SU-DHL-6 (cell line): ENCODE results near the gene ANO2.

ENCODE experiments used
- H2AFZ ChIP-seq: fragments of 200-600 bp; sonication (generic); 2 replicates; pipeline ENCODE4 v1.6.1; 2014; ENCODE audit warnings: low read depth, mild to moderate bottlenecking, moderate library complexity, mixed read lengths, antibody characterized with exemption, low read length; ENCODE audit not compliant: severe bottlenecking
- H3F3A ChIP-seq: fragments of 200-600 bp; shearing (Covaris generic); 2 replicates; pipeline ENCODE4 v1.6.0; 2016; ENCODE audit warnings: antibody characterized with exemption, mild to moderate bottlenecking; ENCODE audit not compliant: insufficient read depth
- H3K27ac ChIP-seq: fragments of 200-600 bp; sonication (generic); 2 replicates; pipeline ENCODE4 v1.5.1; 2016; ENCODE audit warnings: low read depth, mild to moderate bottlenecking, low read length, moderate library complexity, mixed read lengths
- H3K27me3 ChIP-seq: fragments of 200-600 bp; sonication (generic), shearing (Covaris generic); 2 replicates; pipeline ENCODE4 v1.6.0; 2014; ENCODE audit warnings: mild to moderate bottlenecking, low read length
- H3K36me3 ChIP-seq: fragments of 200-600 bp; sonication (generic); 2 replicates; pipeline ENCODE4 v1.6.1; 2014; ENCODE audit warnings: mild to moderate bottlenecking, low read length, mixed read lengths
- H3K4me2 ChIP-seq: fragments of 300-600, 200-600 bp; shearing (Covaris generic), sonication (generic); 2 replicates; pipeline ENCODE4 v1.6.0; 2014; ENCODE audit warnings: low read length, low read depth, mild to moderate bottlenecking; ENCODE audit not compliant: poor library complexity, severe bottlenecking
- H3K4me3 ChIP-seq: fragments of 200-600 bp; sonication (generic); 2 replicates; pipeline ENCODE4 v1.5.1; 2014; ENCODE audit warnings: antibody characterized with exemption, low read length, mild to moderate bottlenecking, mixed read lengths; ENCODE audit not compliant: insufficient read depth, poor library complexity, severe bottlenecking
- H3K79me2 ChIP-seq: fragments of 200-600 bp; sonication (generic); 2 replicates; pipeline ENCODE4 v1.6.1; 2014; ENCODE audit warnings: mild to moderate bottlenecking, low read length, moderate library complexity; ENCODE audit not compliant: insufficient read depth
- H3K9ac ChIP-seq: fragments of 200-600 bp; sonication (generic); 2 replicates; pipeline ENCODE4 v1.7.0; 2014; ENCODE audit warnings: mild to moderate bottlenecking, low read length
- H3K9me2 ChIP-seq: fragments of 200-600 bp; sonication (generic); replicated peaks from 2 replicates; pipeline ENCODE4 v1.6.1; 2014; ENCODE audit warnings: low read length; ENCODE audit not compliant: insufficient read depth
- H3K9me3 ChIP-seq: fragments of 200-600 bp; sonication (generic); 2 replicates; pipeline ENCODE4 v1.6.1; 2014; ENCODE audit warnings: low read length, mixed read lengths; ENCODE audit not compliant: insufficient read depth
- H4K20me1 ChIP-seq: fragments of 200-600 bp; sonication (generic); 2 replicates; pipeline ENCODE4 v1.6.1; 2014; ENCODE audit warnings: low read depth, mild to moderate bottlenecking, antibody characterized with exemption, low read length, moderate library complexity, mixed read lengths
- EZH2phosphoT487 ChIP-seq: fragments of 200-600 bp; sonication (generic), shearing (Covaris generic); conservative IDR thresholded peaks from 2 replicates; pipeline ENCODE4 v1.6.1; 2018; ENCODE audit warnings: mild to moderate bottlenecking, antibody characterized with exemption, low read length, moderate library complexity, mixed read lengths
- TF ChIP-seq, protein P1 (sequence below): fragments of 200-600 bp; sonication (generic); IDR thresholded peaks from one replicate; pipeline ENCODE4 v1.5.1; 2017; ENCODE audit warnings: antibody characterized with exemption, mild to moderate bottlenecking, low read length, moderate library complexity; ENCODE audit not compliant: insufficient read depth, poor library complexity, severe bottlenecking

The ANO2 gene

DNA sequence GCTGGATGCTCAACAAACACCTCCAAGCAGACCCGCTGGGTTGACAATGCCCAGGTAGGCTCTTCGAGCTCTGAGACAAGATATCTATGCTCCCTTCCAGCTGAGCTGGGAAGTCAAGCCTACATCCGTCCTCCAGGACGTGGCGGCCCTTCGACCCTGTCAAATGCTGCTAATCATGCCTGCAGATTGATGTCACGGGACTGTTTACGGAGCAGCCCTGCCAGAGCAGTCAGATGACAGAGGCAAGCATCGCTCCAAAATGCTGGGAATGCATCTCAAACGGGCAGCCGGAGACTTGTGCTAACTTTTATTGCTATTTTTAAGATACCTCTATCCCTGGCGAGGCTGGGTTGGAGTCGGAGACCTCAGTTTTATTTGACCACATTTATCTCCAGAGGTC, 373.9 kb downstream of the ANO2 start:
- Histone ChIP-seq H3K27me3 (no peaks in the 10 kb centered on the region), H3K27ac (no peak overlapping the region), H3K36me3 (no peaks in the 10 kb centered on the region), H2AFZ (no peak overlapping the region), H4K20me1 (no peaks in the 10 kb centered on the region), H3K4me2 (no peak overlapping the region), H3K9me2 (no peaks in the 10 kb centered on the region), H3K79me2 (no peaks in the 10 kb centered on the region), H3F3A (no peaks in the 10 kb centered on the region), H3K4me3 (no peak overlapping the region), H3K9me3 (no peaks in the 10 kb centered on the region), H3K9ac (no peak overlapping the region)
- TF ChIP-seq, protein P1, sequence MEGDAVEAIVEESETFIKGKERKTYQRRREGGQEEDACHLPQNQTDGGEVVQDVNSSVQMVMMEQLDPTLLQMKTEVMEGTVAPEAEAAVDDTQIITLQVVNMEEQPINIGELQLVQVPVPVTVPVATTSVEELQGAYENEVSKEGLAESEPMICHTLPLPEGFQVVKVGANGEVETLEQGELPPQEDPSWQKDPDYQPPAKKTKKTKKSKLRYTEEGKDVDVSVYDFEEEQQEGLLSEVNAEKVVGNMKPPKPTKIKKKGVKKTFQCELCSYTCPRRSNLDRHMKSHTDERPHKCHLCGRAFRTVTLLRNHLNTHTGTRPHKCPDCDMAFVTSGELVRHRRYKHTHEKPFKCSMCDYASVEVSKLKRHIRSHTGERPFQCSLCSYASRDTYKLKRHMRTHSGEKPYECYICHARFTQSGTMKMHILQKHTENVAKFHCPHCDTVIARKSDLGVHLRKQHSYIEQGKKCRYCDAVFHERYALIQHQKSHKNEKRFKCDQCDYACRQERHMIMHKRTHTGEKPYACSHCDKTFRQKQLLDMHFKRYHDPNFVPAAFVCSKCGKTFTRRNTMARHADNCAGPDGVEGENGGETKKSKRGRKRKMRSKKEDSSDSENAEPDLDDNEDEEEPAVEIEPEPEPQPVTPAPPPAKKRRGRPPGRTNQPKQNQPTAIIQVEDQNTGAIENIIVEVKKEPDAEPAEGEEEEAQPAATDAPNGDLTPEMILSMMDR, result no peak
- no peak for TF ChIP-seq EZH2phosphoT487

DNA sequence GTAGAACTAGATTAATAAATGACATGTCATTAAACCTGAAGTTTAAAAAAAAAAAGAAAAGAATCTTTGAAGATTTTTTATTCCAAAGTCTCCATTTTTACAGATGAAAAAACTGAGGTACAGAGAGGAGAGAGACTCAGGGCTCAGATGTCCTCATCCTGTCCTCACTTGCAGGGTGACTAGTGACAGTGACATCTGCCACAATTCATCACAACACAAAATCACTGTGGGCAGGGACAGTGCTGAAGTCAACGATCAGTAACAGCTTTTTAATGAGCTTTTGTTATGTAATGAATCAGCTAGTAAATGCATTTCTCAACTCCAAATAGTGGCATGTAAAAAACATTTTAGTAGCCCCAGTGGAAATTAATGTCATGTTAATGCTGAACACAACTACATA, 374.6 kb downstream of the ANO2 start:
- Histone ChIP-seq H4K20me1 (no peaks in the 10 kb centered on the region), H3K36me3 (no peaks in the 10 kb centered on the region), H3K79me2 (no peaks in the 10 kb centered on the region), H3K9me2 (no peaks in the 10 kb centered on the region), H3K9ac (no peak overlapping the region), H3K9me3 (no peaks in the 10 kb centered on the region), H3K27me3 (no peaks in the 10 kb centered on the region), H3K27ac (no peak overlapping the region), H3K4me2 (no peak overlapping the region), H2AFZ (no peak overlapping the region), H3K4me3 (no peak overlapping the region), H3F3A (no peaks in the 10 kb centered on the region)
- TF ChIP-seq, protein P1, result no peak
- TF ChIP-seq EZH2phosphoT487, result no peak

DNA sequence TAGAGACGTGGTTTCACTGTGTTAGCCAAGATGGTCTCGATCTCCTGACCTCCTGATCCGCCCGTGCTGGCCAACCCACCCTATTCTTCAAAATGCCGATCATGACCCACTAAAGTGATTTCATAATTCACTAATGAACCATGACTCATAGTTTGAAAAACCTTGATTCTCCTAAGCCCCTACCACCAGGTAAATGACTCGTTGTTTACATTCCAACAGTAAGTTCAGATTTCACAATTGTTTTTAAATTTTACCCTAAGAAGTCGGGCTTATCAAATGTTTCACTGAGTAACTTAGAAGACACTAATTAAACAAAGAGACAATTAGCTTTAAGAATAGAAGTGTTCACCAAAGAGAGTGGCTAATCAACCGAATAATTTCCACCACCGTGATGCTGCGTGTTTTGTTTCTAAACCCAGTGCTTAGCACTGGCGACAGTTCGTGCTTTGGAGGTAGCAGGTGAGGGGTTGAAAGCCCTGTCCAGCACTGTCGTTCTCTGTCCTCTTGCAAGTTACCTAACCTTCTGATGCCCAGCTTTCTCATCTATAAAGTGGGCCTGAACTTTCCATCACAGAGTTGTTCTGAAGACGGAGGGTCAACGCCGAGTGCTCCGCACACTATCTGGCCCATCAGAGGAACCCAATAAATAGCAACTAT, 376.6 kb downstream of the ANO2 start:
- H3K9ac ChIP-seq, result no peak overlapping the region
- H3K9me2 ChIP-seq, result no peaks in the 10 kb centered on the region
- no peaks in the 10 kb centered on the region for H3K27me3 ChIP-seq
- no peaks in the 10 kb centered on the region for H3K36me3 ChIP-seq
- H3K27ac ChIP-seq, result no peak overlapping the region
- no peaks in the 10 kb centered on the region for H3F3A ChIP-seq
- no peak overlapping the region for H3K4me2 ChIP-seq
- no peak overlapping the region for H3K4me3 ChIP-seq
- H2AFZ ChIP-seq, result no peak overlapping the region
- no peaks in the 10 kb centered on the region for H4K20me1 ChIP-seq
- TF ChIP-seq, protein P1, result no peak
- TF ChIP-seq EZH2phosphoT487, result no peak
- H3K79me2 ChIP-seq, result no peaks in the 10 kb centered on the region
- H3K9me3 ChIP-seq, result no peaks in the 10 kb centered on the region
